Sigmoid colon (tissue), 7 donors: ENCODE data around the gene FXYD7. TPM values are rescaled to one million over a fixed set of nuclear protein-coding genes. Genes with fewer than 3 reads are reported as not detected.
A peak's percentile ranks its signal among the peaks of the same experiment; 100 is the strongest.

Source experiments
- DNase-seq: peaks from one replicate; pipeline ENCODE4 v3.0.0-alpha.2; 2019
- H3K27ac ChIP-seq, 4 donors: fragments of 200-600 bp; sonication (generic); one replicate each; pipeline ENCODE4 v1.5.1; 2016 to 2019; ENCODE audit warnings: mild to moderate bottlenecking in 1 of 4
- H3K27me3 ChIP-seq, 3 donors: fragments of 200-600 bp; sonication (generic); one replicate each; pipeline ENCODE4 v1.5.1; 2019; ENCODE audit warnings: mild to moderate bottlenecking in 1 of 3
- H3K36me3 ChIP-seq, 4 donors: fragments of 200-600 bp; sonication (generic); one replicate each; pipeline ENCODE4 v1.5.1; 2016 to 2019
- H3K4me1 ChIP-seq, 4 donors: fragments of 200-600 bp; sonication (generic); one replicate each; pipeline ENCODE4 v1.5.1; 2017 to 2019
- H3K4me3 ChIP-seq, 4 donors: fragments of 200-600 bp; sonication (generic); one replicate each; pipeline ENCODE4 v1.5.1; 2017 to 2019; ENCODE audit warnings: mild to moderate bottlenecking in 2 of 4, moderate library complexity in 1 of 4
- H3K9me3 ChIP-seq, 4 donors: fragments of 200-600 bp in 3 of 4; sonication (generic) in 3 of 4; one replicate each; pipeline versions ENCODE4 v1.5.1 to v1.6.1; 2013 to 2019
- CTCF ChIP-seq, 4 experiments: fragments of 450-650 bp in 3 of 4; fragments of 200-600 bp in 1 of 4; IDR thresholded peaks; one replicate each; pipeline ENCODE4 v1.5.1; 2016 to 2019; ENCODE audit warnings: antibody characterized with exemption in 4 of 4, mild to moderate bottlenecking in 3 of 4, moderate library complexity in 2 of 4
- EP300 ChIP-seq, 4 donors: sonication (generic); formaldehyde crosslinking; IDR thresholded peaks; one replicate each; pipeline ENCODE4 v1.6.1; 2017; ENCODE audit warnings: antibody characterized with exemption in 4 of 4
- POLR2A ChIP-seq, 2 donors: fragments of 450-650 bp; IDR thresholded peaks; one replicate each; pipeline ENCODE4 v1.6.1; 2016; ENCODE audit warnings: antibody characterized with exemption in 2 of 2, mild to moderate bottlenecking in 2 of 2, moderate library complexity in 2 of 2
- POLR2AphosphoS5 ChIP-seq, 4 donors: sonication (generic); formaldehyde crosslinking; IDR thresholded peaks; one replicate each; pipeline ENCODE4 v1.6.1; 2017; ENCODE audit warnings: antibody characterized with exemption in 4 of 4
- WGBS, 2 donors: extraction: QIAGEN DNeasy Blood & Tissue Kit; methylation state at CpG; one replicate each; pipeline ENCODE4 v1.1.7; 2013; 5-methylcytosine and 5-hydroxymethylcytosine counted together
- intact Hi-C: fragments of 100-400 bp; cut with DNase I; formaldehyde crosslinking; loops from one replicate; pipeline ENCODE4 v1.15.1; 2023
- polyA plus RNA-seq, 3 donors: library from polyadenylated mRNA; stranded (reverse); fragments of 200-250 nt; gene quantifications; one replicate each; pipeline ENCODE4 v1.2.3, GENCODE V29; 2013
- total RNA-seq, 4 donors: library from RNA; depleted of rRNA; stranded (reverse); fragments of >200 nt; gene quantifications; one replicate each; pipeline ENCODE4 v1.1.0, GENCODE V29; 2016
- donor health status: healthy with polysubstance abuse.
- donor health status: Bipolar disorder and iron deficiency.
- donor health status: healthy.

FXYD7 gene
- 1 to 10 TPM in 1 of 4 donors, not detected in 3; 3.3 TPM for total RNA-seq
- polyA plus RNA-seq = 1 to 10 TPM in 1 of 3 donors, not detected in 2; 1.7 TPM

- Histone ChIP-seq H3K36me3 (no peaks in the 10 kb centered on the region), H3K27me3 (peaks cover 30 to 72% (median 37%) of the 10 kb centered on the region in 3 donors), H3K9me3 (no peaks in the 10 kb centered on the region), H3K27ac (no peak within 1 kb of the TSS), H3K4me1 (peaks cover 0 to 47% (median 32%) of the 10 kb centered on the region in 4 donors), H3K4me3 (peak within 1 kb of the TSS in 1 of 4 donors; percentile 17)
- intact Hi-C loops = loop anchor here (5.0 to 10.0 kb wide), 2 partner anchors 76 to 122 kb away; partner anchors contain the start of gene USF2
- no peak for DNase-seq
- TF ChIP-seq CTCF (IDR thresholded peaks at IDR 0.05) (no peak), POLR2A (IDR thresholded peaks at IDR 0.05) (no peak), EP300 (IDR thresholded peaks at IDR 0.05) (no peak), POLR2AphosphoS5 (IDR thresholded peaks at IDR 0.05) (no peak)
- 8 to 9% methylated on average over 31 of the region's 31 CpGs for WGBS, 2 donors
These were observed at the start of gene FXYD7 for GRCh38 chr19:35143231-35143715. Gene FXYD7, plus strand, starts transcription at chr19:35143255. Its CDS starts 79 bp downstream, at chr19:35143334.

GRCh38 chr19:35093430-35093829 is 49.6 kb upstream of the FXYD7 start:
- Histone ChIP-seq H3K36me3 (no peaks in the 10 kb centered on the region), H3K4me3 (no peak overlapping the region), H3K4me1 (peaks cover 0 to 11% (median 7%) of the 10 kb centered on the region in 4 donors), H3K27ac (no peak overlapping the region), H3K27me3 (peaks cover 0 to 27% (median 23%) of the 10 kb centered on the region in 3 donors), H3K9me3 (no peaks in the 10 kb centered on the region)
- TF ChIP-seq POLR2A (IDR thresholded peaks at IDR 0.05) = no peak
- TF ChIP-seq POLR2AphosphoS5 (IDR thresholded peaks at IDR 0.05) = no peak
- no peak for TF ChIP-seq EP300 (IDR thresholded peaks at IDR 0.05)
- no peak for TF ChIP-seq CTCF (IDR thresholded peaks at IDR 0.05)
- intact Hi-C loops = loop anchor here (5.0 kb wide), 1 partner anchor 121 kb away; no protein-coding TSS in a partner anchor
- 95 to 96% methylated on average over 5 of the region's 5 CpGs for WGBS, 2 donors
- no peak for DNase-seq

GRCh38 chr19:35093941-35094647 is 49.0 kb upstream of the FXYD7 start:
- TF ChIP-seq POLR2AphosphoS5 (IDR thresholded peaks at IDR 0.05) (no peak), CTCF (IDR thresholded peaks at IDR 0.05) (no peak), EP300 (IDR thresholded peaks at IDR 0.05) (no peak)
- no peak overlapping the region for H3K27ac ChIP-seq
- no peaks in the 10 kb centered on the region for H3K36me3 ChIP-seq
- no peaks in the 10 kb centered on the region for H3K9me3 ChIP-seq
- H3K27me3 ChIP-seq = peaks cover 0 to 25% (median 19%) of the 10 kb centered on the region in 3 donors
- no peak for DNase-seq
- H3K4me1 ChIP-seq = peaks cover 0 to 11% (median 7%) of the 10 kb centered on the region in 4 donors
- intact Hi-C loops = loop anchor here (5.0 kb wide), 1 partner anchor 122 kb away; no protein-coding TSS in a partner anchor
- WGBS, 2 donors = 87 to 89% methylated on average over 11 of the region's 11 CpGs
- no peak overlapping the region for H3K4me3 ChIP-seq

GRCh38 chr19:35094656-35095055 is 48.4 kb upstream of the FXYD7 start:
- H3K27ac ChIP-seq = no peak overlapping the region
- WGBS, 2 donors = 84 to 91% methylated on average over 4 of the region's 4 CpGs
- intact Hi-C loops = loop anchor here (5.0 kb wide), 1 partner anchor 122 kb away; no protein-coding TSS in a partner anchor
- no peak for DNase-seq
- no peak overlapping the region for H3K4me3 ChIP-seq
- TF ChIP-seq CTCF (IDR thresholded peaks at IDR 0.05) = no peak
- no peak for TF ChIP-seq POLR2A (IDR thresholded peaks at IDR 0.05)
- no peak for TF ChIP-seq EP300 (IDR thresholded peaks at IDR 0.05)
- no peak for TF ChIP-seq POLR2AphosphoS5 (IDR thresholded peaks at IDR 0.05)
- H3K4me1 ChIP-seq = peaks cover 0 to 11% (median 7%) of the 10 kb centered on the region in 4 donors
- H3K9me3 ChIP-seq = no peaks in the 10 kb centered on the region
- no peaks in the 10 kb centered on the region for H3K36me3 ChIP-seq
- H3K27me3 ChIP-seq = peaks cover 0 to 19% (median 18%) of the 10 kb centered on the region in 3 donors
